HEK293 (cell line): ENCODE data around the gene CACNA2D1.

Source experiments
- CTCF ChIA-PET: fragments of 350-600 bp; formaldehyde crosslinking; extraction: SDS; loops from one replicate; lab custom pipeline; 2021; ENCODE audit warnings: antibody characterized with exemption; lab: Yijun Ruan, JAX
- POLR2A ChIA-PET: fragments of 300-600 bp; formaldehyde crosslinking; extraction: SDS; loops from one replicate; lab custom pipeline; 2020; ENCODE audit warnings: antibody characterized with exemption, inconsistent platforms; lab: Yijun Ruan, JAX
- H3K27ac ChIP-seq: fragments of 200-500 bp; sonication (Bioruptor generic); 2 replicates; pipeline ENCODE4 v1.5.1; 2014; ENCODE audit warnings: low read depth, low read length, control low read depth, inconsistent platforms; ENCODE audit errors: extremely low read depth
- H3K36me3 ChIP-seq, 2 experiments: fragments of 200-500 bp in 1 of 2; sonication (Bioruptor generic) in 1 of 2; 1 replicate in 1 of 2; 2 replicates in 1 of 2; pipeline ENCODE4 v1.5.1; 2014 to 2017; ENCODE audit warnings: inconsistent platforms in 2 of 2, low read length in 2 of 2; ENCODE audit not compliant: control insufficient read depth in 2 of 2, insufficient read depth in 1 of 2
- H3K4me1 ChIP-seq: fragments of 200-500 bp; sonication (Bioruptor generic); 2 replicates; pipeline ENCODE4 v1.5.1; 2014; ENCODE audit warnings: mild to moderate bottlenecking, low read length, inconsistent platforms; ENCODE audit not compliant: control insufficient read depth, insufficient read depth
- H3K4me3 ChIP-seq: 2 replicates; pipeline ENCODE4 v1.5.1; 2011; ENCODE audit warnings: low read depth, mild to moderate bottlenecking, control low read depth, low read length, moderate library complexity
- H3K9me3 ChIP-seq: fragments of 200-500 bp; sonication (Bioruptor generic); 2 replicates; pipeline ENCODE4 v1.5.1; 2014; ENCODE audit warnings: low read depth, low read length, inconsistent platforms; ENCODE audit not compliant: control insufficient read depth, insufficient read depth
- KLF10 ChIP-seq: fragments of 450-650 bp; IDR thresholded peaks from 2 replicates; pipeline ENCODE4 v1.5.1; 2018; ENCODE audit warnings: missing biosample characterization, mild to moderate bottlenecking, missing genetic modification characterization
- MYNN ChIP-seq: fragments of 450-650 bp; formaldehyde crosslinking; IDR thresholded peaks from 2 replicates; pipeline ENCODE4 v1.5.1; 2016; ENCODE audit warnings: missing biosample characterization, missing genetic modification characterization, borderline replicate concordance
- PATZ1 ChIP-seq: fragments of 450-650 bp; formaldehyde crosslinking; IDR thresholded peaks from 2 replicates; pipeline ENCODE4 v1.5.1; 2016; ENCODE audit warnings: missing biosample characterization, missing genetic modification characterization
- REPIN1 ChIP-seq: fragments of 450-650 bp; formaldehyde crosslinking; IDR thresholded peaks from 2 replicates; pipeline ENCODE4 v1.5.1; 2017; ENCODE audit warnings: missing biosample characterization, missing genetic modification characterization, low read depth
- SP2 ChIP-seq: fragments of 450-650 bp; formaldehyde crosslinking; IDR thresholded peaks from 2 replicates; pipeline ENCODE4 v1.5.1; 2016; ENCODE audit warnings: missing biosample characterization, missing genetic modification characterization
- ZBTB17 ChIP-seq: fragments of 450-650 bp; formaldehyde crosslinking; IDR thresholded peaks from 2 replicates; pipeline ENCODE4 v1.5.1; 2016; ENCODE audit warnings: missing biosample characterization, missing genetic modification characterization
- ZNF10 ChIP-seq: fragments of 450-650 bp; formaldehyde crosslinking; IDR thresholded peaks from 2 replicates; pipeline ENCODE4 v1.5.1; 2017; ENCODE audit warnings: missing biosample characterization, missing genetic modification characterization
- ZNF114 ChIP-seq: fragments of 450-650 bp; formaldehyde crosslinking; IDR thresholded peaks from 2 replicates; pipeline ENCODE4 v1.5.0; 2017; ENCODE audit warnings: missing biosample characterization, missing genetic modification characterization
- ZNF184 ChIP-seq: fragments of 450-650 bp; IDR thresholded peaks from 2 replicates; pipeline ENCODE4 v1.5.1; 2018; ENCODE audit warnings: missing biosample characterization, mild to moderate bottlenecking, missing genetic modification characterization
- ZNF202 ChIP-seq: fragments of 450-650 bp; formaldehyde crosslinking; IDR thresholded peaks from 2 replicates; pipeline ENCODE4 v1.5.1; 2016; ENCODE audit warnings: missing biosample characterization, missing genetic modification characterization, borderline replicate concordance
- ZNF23 ChIP-seq: fragments of 450-650 bp; formaldehyde crosslinking; IDR thresholded peaks from 2 replicates; pipeline ENCODE4 v1.5.1; 2016; ENCODE audit warnings: missing biosample characterization, missing genetic modification characterization, borderline replicate concordance
- ZNF274 ChIP-seq, 2 experiments: fragments of 200-500 bp in 1 of 2; fragments of 450-650 bp in 1 of 2; sonication (Bioruptor generic) in 1 of 2; formaldehyde crosslinking in 1 of 2; IDR thresholded peaks; 2 replicates each; pipeline versions ENCODE4 v1.5.1 to v1.6.1; 2014 to 2016; ENCODE audit warnings: borderline replicate concordance in 1 of 2, inconsistent platforms in 1 of 2, low read length in 1 of 2, missing biosample characterization in 1 of 2, missing genetic modification characterization in 1 of 2
- ZNF311 ChIP-seq: fragments of 450-650 bp; formaldehyde crosslinking; IDR thresholded peaks from 2 replicates; pipeline ENCODE4 v1.5.1; 2017; ENCODE audit warnings: missing biosample characterization, missing genetic modification characterization, borderline replicate concordance
- ZNF404 ChIP-seq: fragments of 450-650 bp; formaldehyde crosslinking; IDR thresholded peaks from 2 replicates; pipeline ENCODE4 v1.5.1; 2017; ENCODE audit warnings: missing biosample characterization, missing genetic modification characterization
- ZNF433 ChIP-seq: fragments of 450-650 bp; formaldehyde crosslinking; IDR thresholded peaks from 2 replicates; pipeline ENCODE4 v1.5.1; 2016; ENCODE audit warnings: missing biosample characterization, missing genetic modification characterization, low read depth
- ZNF449 ChIP-seq: fragments of 450-650 bp; formaldehyde crosslinking; IDR thresholded peaks from 2 replicates; pipeline ENCODE4 v1.5.1; 2017; ENCODE audit warnings: missing biosample characterization, mild to moderate bottlenecking, missing genetic modification characterization, moderate library complexity
- ZNF530 ChIP-seq: fragments of 450-650 bp; formaldehyde crosslinking; IDR thresholded peaks from 2 replicates; pipeline ENCODE4 v1.5.1; 2016; ENCODE audit warnings: low read depth, missing biosample characterization, missing genetic modification characterization
- ZNF560 ChIP-seq: fragments of 450-650 bp; formaldehyde crosslinking; IDR thresholded peaks from 2 replicates; pipeline ENCODE4 v1.5.1; 2017; ENCODE audit warnings: missing biosample characterization, missing genetic modification characterization, borderline replicate concordance
- ZNF629 ChIP-seq: fragments of 450-650 bp; formaldehyde crosslinking; IDR thresholded peaks from 2 replicates; pipeline ENCODE4 v1.5.1; 2017; ENCODE audit warnings: missing biosample characterization, missing genetic modification characterization
- ZNF707 ChIP-seq: fragments of 450-650 bp; formaldehyde crosslinking; IDR thresholded peaks from 2 replicates; pipeline ENCODE4 v1.5.1; 2016; ENCODE audit warnings: missing biosample characterization, missing genetic modification characterization
- ZNF768 ChIP-seq: fragments of 450-650 bp; formaldehyde crosslinking; IDR thresholded peaks from 2 replicates; pipeline ENCODE4 v1.5.1; 2018; ENCODE audit warnings: missing biosample characterization, mild to moderate bottlenecking, missing genetic modification characterization
- ZNF776 ChIP-seq: fragments of 450-650 bp; formaldehyde crosslinking; IDR thresholded peaks from 2 replicates; pipeline ENCODE4 v1.5.0; 2017; ENCODE audit warnings: missing biosample characterization, missing genetic modification characterization, borderline replicate concordance
- ZSCAN30 ChIP-seq: fragments of 450-650 bp; IDR thresholded peaks from 2 replicates; pipeline ENCODE4 v1.5.1; 2018; ENCODE audit warnings: missing biosample characterization, mild to moderate bottlenecking, missing genetic modification characterization, moderate library complexity
- ZSCAN4 ChIP-seq: fragments of 450-650 bp; formaldehyde crosslinking; IDR thresholded peaks from 2 replicates; pipeline ENCODE4 v1.5.1; 2017; ENCODE audit warnings: missing biosample characterization, missing genetic modification characterization
- TF ChIP-seq, protein P1 (sequence below): fragments of 450-650 bp; formaldehyde crosslinking; IDR thresholded peaks from 2 replicates; pipeline ENCODE4 v1.5.1; 2016; ENCODE audit warnings: missing biosample characterization, missing genetic modification characterization
- TF ChIP-seq, protein P2 (sequence below): fragments of 450-650 bp; formaldehyde crosslinking; IDR thresholded peaks from 2 replicates; pipeline ENCODE4 v1.5.1; 2016; ENCODE audit warnings: missing biosample characterization, missing genetic modification characterization

Gene CACNA2D1

GRCh38 chr7:82294865-82295264 is 148.7 kb downstream of the CACNA2D1 start (continued):
- TF ChIP-seq ZSCAN4 (tag by site-specific recombination) (no peak), ZNF776 (no peak), REPIN1 (no peak), ZNF404 (tag by site-specific recombination) (no peak), SP2 (tag by site-specific recombination) (no peak), ZNF311 (no peak), ZNF707 (tag by site-specific recombination) (no peak), ZNF114 (no peak), ZNF10 (tag by site-specific recombination) (no peak), ZNF629 (tag by site-specific recombination) (no peak), ZNF433 (tag by site-specific recombination) (no peak), ZNF449 (tag by site-specific recombination) (no peak), ZSCAN30 (tag by site-specific recombination) (no peak)
- TF ChIP-seq, protein P1, sequence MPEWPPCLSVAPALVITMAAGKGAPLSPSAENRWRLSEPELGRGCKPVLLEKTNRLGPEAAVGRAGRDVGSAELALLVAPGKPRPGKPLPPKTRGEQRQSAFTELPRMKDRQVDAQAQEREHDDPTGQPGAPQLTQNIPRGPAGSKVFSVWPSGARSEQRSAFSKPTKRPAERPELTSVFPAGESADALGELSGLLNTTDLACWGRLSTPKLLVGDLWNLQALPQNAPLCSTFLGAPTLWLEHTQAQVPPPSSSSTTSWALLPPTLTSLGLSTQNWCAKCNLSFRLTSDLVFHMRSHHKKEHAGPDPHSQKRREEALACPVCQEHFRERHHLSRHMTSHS (tag by site-specific recombination) = no peak
- TF ChIP-seq, protein P2, sequence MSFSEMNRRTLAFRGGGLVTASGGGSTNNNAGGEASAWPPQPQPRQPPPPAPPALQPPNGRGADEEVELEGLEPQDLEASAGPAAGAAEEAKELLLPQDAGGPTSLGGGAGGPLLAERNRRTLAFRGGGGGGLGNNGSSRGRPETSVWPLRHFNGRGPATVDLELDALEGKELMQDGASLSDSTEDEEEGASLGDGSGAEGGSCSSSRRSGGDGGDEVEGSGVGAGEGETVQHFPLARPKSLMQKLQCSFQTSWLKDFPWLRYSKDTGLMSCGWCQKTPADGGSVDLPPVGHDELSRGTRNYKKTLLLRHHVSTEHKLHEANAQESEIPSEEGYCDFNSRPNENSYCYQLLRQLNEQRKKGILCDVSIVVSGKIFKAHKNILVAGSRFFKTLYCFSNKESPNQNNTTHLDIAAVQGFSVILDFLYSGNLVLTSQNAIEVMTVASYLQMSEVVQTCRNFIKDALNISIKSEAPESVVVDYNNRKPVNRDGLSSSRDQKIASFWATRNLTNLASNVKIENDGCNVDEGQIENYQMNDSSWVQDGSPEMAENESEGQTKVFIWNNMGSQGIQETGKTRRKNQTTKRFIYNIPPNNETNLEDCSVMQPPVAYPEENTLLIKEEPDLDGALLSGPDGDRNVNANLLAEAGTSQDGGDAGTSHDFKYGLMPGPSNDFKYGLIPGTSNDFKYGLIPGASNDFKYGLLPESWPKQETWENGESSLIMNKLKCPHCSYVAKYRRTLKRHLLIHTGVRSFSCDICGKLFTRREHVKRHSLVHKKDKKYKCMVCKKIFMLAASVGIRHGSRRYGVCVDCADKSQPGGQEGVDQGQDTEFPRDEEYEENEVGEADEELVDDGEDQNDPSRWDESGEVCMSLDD (tag by site-specific recombination) = no peak

- Histone ChIP-seq H3K4me3 (no peak overlapping the region), H3K4me1 (no peaks in the 10 kb centered on the region), H3K9me3 (no peaks in the 10 kb centered on the region), H3K27ac (no peak overlapping the region), H3K36me3 (no peaks in the 10 kb centered on the region; a peak in 1 of 3 replicates)
- ChIA-PET CTCF (no interaction called here), POLR2A (no interaction called here)
- no peak for TF ChIP-seq KLF10 (tag by site-specific recombination)
- no peak for TF ChIP-seq ZNF768 (tag by site-specific recombination)
- no peak for TF ChIP-seq ZNF23
- no peak for TF ChIP-seq ZNF184 (tag by site-specific recombination)
- TF ChIP-seq ZNF530 (tag by site-specific recombination) = no peak
- no peak for TF ChIP-seq PATZ1 (tag by site-specific recombination)
- no peak for TF ChIP-seq ZNF274 (IDR thresholded peaks at IDR 0.05; ENCODE audit: low read length)
- no peak for TF ChIP-seq ZNF274 (tag by site-specific recombination; IDR thresholded peaks at IDR 0.05; ENCODE audit: borderline replicate concordance)
- no peak for TF ChIP-seq ZBTB17 (tag by site-specific recombination)
- no peak for TF ChIP-seq ZNF560 (tag by site-specific recombination)
- no peak for TF ChIP-seq MYNN (tag by site-specific recombination)
- TF ChIP-seq ZNF449 (tag by site-specific recombination) = no peak
- no peak for TF ChIP-seq ZNF202
Observed at GRCh38 chr7:82294382-82294784, 149.2 kb downstream of the CACNA2D1 start.
